ENCODE data around the gene CELF4. TPM values are rescaled to one million over a fixed set of nuclear protein-coding genes. Genes with fewer than 3 reads are reported as not detected.

CELF4 gene
- total and polyA plus RNA-seq, 12 donors = 0.42 to 16.9 (median 3.9) TPM; not detected in 1

- 75 to 87% (median 83%) methylated on average over 3 of the region's 3 CpGs for WGBS, 4 donors
- Histone ChIP-seq H3K27ac (no peak overlapping the region), H3K27me3 (peaks cover 28% of the 10 kb centered on the region), H3K9me3 (replicated peaks in 1 of 3) (no peaks in the 10 kb centered on the region), H3K36me3 (replicated peaks in 1 of 2) (no peaks in the 10 kb centered on the region), H3K4me1 (replicated peaks in 1 of 2) (no peaks in the 10 kb centered on the region), H3K4me3 (no peak overlapping the region)
- TF ChIP-seq POLR2A (IDR thresholded peaks at IDR 0.05) (no peak), CTCF (IDR thresholded peaks at IDR 0.05) (no peak)
- intact Hi-C loops (cut with DNase I) = no loop called here
- DNase-seq = no peak
These were observed 38.2 kb downstream of the CELF4 start for GRCh38 chr18:37527395-37527794.

GRCh38 chr18:37525262-37525585 is 40.4 kb downstream of the CELF4 start:
- H3K4me3 ChIP-seq = no peak overlapping the region
- H3K27me3 ChIP-seq = peaks cover 28% of the 10 kb centered on the region
- WGBS, 4 donors = 56 to 75% (median 65%) methylated on average over 8 of the region's 8 CpGs
- H3K27ac ChIP-seq = no peak overlapping the region
- H3K36me3 ChIP-seq (replicated peaks in 1 of 2) = no peaks in the 10 kb centered on the region
- H3K4me1 ChIP-seq (replicated peaks in 1 of 2) = no peaks in the 10 kb centered on the region
- DNase-seq = no peak
- H3K9me3 ChIP-seq (replicated peaks in 1 of 3) = no peaks in the 10 kb centered on the region
- intact Hi-C loops (cut with DNase I) = no loop called here
- TF ChIP-seq POLR2A (IDR thresholded peaks at IDR 0.05) (no peak), CTCF (IDR thresholded peaks at IDR 0.05) (no peak)

GRCh38 chr18:37524498-37525261 is 40.9 kb downstream of the CELF4 start:
- H3K36me3 ChIP-seq (replicated peaks in 1 of 2) = no peaks in the 10 kb centered on the region
- H3K27ac ChIP-seq = no peak overlapping the region
- intact Hi-C loops (cut with DNase I) = no loop called here
- H3K4me1 ChIP-seq (replicated peaks in 1 of 2) = no peaks in the 10 kb centered on the region
- 12 to 17% (median 14%) methylated on average over 33 to 63 of the region's 63 CpGs for WGBS, 4 donors
- H3K9me3 ChIP-seq (replicated peaks in 1 of 3) = no peaks in the 10 kb centered on the region
- TF ChIP-seq CTCF (IDR thresholded peaks at IDR 0.05) = no peak
- TF ChIP-seq POLR2A (IDR thresholded peaks at IDR 0.05) = no peak
- no peak for DNase-seq
- H3K27me3 ChIP-seq = peaks cover 28% of the 10 kb centered on the region
- no peak overlapping the region for H3K4me3 ChIP-seq

- intact Hi-C loops (cut with DNase I) = no loop called here
- 41 to 54% (median 51%) methylated on average over 10 of the region's 10 CpGs for WGBS, 4 donors
- Histone ChIP-seq H3K27ac (no peak overlapping the region), H3K9me3 (replicated peaks in 1 of 3) (no peaks in the 10 kb centered on the region), H3K27me3 (peaks cover 28% of the 10 kb centered on the region), H3K4me3 (no peak overlapping the region), H3K4me1 (replicated peaks in 1 of 2) (no peaks in the 10 kb centered on the region), H3K36me3 (replicated peaks in 1 of 2) (no peaks in the 10 kb centered on the region)
- TF ChIP-seq POLR2A (IDR thresholded peaks at IDR 0.05) (no peak), CTCF (IDR thresholded peaks at IDR 0.05) (no peak)
- DNase-seq = no peak
These were observed 41.5 kb downstream of the CELF4 start for GRCh38 chr18:37524139-37524497.
